ENCODE results near the gene FXYD5. TPM values are rescaled to one million over a fixed set of nuclear protein-coding genes. Genes with fewer than 3 reads are reported as not detected.

Gene FXYD5
- total and polyA plus RNA-seq, 2 donors: 6.6 to 105 TPM

- 61% methylated on average over 6 of the region's 6 CpGs for WGBS
- Histone ChIP-seq H3K4me3 (ENCODE audit: low read depth, low read length) (no peak overlapping the region), H3K4me1 (ENCODE audit: insufficient read depth) (no peaks in the 10 kb centered on the region), H3K27ac (ENCODE audit: low read depth) (no peak overlapping the region), H3K36me3 (ENCODE audit: insufficient read depth) (no peaks in the 10 kb centered on the region)
- no peak for DNase-seq (ENCODE audit: extremely low spot score)
These were observed 51.3 kb downstream of the FXYD5 start for GRCh38 chr19:35205733-35206323.

GRCh38 chr19:35206379-35206778 lies 51.8 kb downstream of the FXYD5 start:
- DNase-seq (ENCODE audit: extremely low spot score): no peak
- WGBS: 52% methylated on average over 5 of the region's 5 CpGs
- Histone ChIP-seq H3K36me3 (ENCODE audit: insufficient read depth) (no peaks in the 10 kb centered on the region), H3K4me3 (ENCODE audit: low read depth, low read length) (no peak overlapping the region), H3K27ac (ENCODE audit: low read depth) (no peak overlapping the region), H3K4me1 (ENCODE audit: insufficient read depth) (no peaks in the 10 kb centered on the region)

- 92% methylated on average over 1 of the region's 1 CpG for WGBS
- no peaks in the 10 kb centered on the region for H3K36me3 ChIP-seq (ENCODE audit: insufficient read depth)
- H3K4me1 ChIP-seq (ENCODE audit: insufficient read depth): no peaks in the 10 kb centered on the region
- no peak for DNase-seq (ENCODE audit: extremely low spot score)
- no peak overlapping the region for H3K4me3 ChIP-seq (ENCODE audit: low read depth, low read length)
- no peak overlapping the region for H3K27ac ChIP-seq (ENCODE audit: low read depth)
These were observed 52.3 kb downstream of the FXYD5 start for GRCh38 chr19:35206855-35207254.

DNA sequence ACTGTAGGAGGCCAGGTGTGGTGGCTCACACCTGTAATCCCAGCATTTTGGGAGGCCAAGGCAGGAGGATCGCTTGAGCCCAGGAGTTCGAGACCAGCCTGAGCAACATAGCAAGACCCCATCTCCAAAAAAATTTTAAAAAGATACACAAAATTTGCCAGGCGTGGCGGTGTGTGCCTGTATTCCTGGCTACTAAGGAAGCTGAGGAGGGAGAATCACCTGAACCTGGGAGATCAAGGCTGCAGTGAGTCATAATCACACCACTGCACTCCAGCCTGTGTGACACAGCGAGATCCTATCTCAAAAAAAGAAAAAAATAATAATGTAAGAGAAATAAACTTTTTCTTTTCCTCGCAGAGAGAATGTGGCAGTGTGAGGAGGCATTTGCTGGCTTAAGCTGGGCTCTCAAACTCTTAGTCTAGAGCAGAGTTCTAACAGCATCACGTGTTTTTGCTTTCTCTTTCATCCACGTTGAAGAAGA lies 52.9 kb downstream of the FXYD5 start:
- Histone ChIP-seq H3K4me3 (ENCODE audit: low read depth, low read length) (no peak overlapping the region), H3K4me1 (ENCODE audit: insufficient read depth) (no peaks in the 10 kb centered on the region), H3K27ac (ENCODE audit: low read depth) (no peak overlapping the region), H3K36me3 (ENCODE audit: insufficient read depth) (no peaks in the 10 kb centered on the region)
- no peak for DNase-seq (ENCODE audit: extremely low spot score)
- WGBS: 76% methylated on average over 8 of the region's 8 CpGs

GRCh38 chr19:35208121-35208520 lies 53.6 kb downstream of the FXYD5 start:
- no peak overlapping the region for H3K27ac ChIP-seq (ENCODE audit: low read depth)
- H3K4me1 ChIP-seq (ENCODE audit: insufficient read depth): no peaks in the 10 kb centered on the region
- DNase-seq (ENCODE audit: extremely low spot score): no peak
- H3K4me3 ChIP-seq (ENCODE audit: low read depth, low read length): no peak overlapping the region
- WGBS: 94% methylated on average over 8 of the region's 8 CpGs
- no peaks in the 10 kb centered on the region for H3K36me3 ChIP-seq (ENCODE audit: insufficient read depth)

- DNase-seq (ENCODE audit: extremely low spot score): no peak
- Histone ChIP-seq H3K36me3 (ENCODE audit: insufficient read depth) (no peaks in the 10 kb centered on the region), H3K4me1 (ENCODE audit: insufficient read depth) (no peaks in the 10 kb centered on the region), H3K27ac (ENCODE audit: low read depth) (no peak overlapping the region), H3K4me3 (ENCODE audit: low read depth, low read length) (no peak overlapping the region)
- WGBS: 63% methylated on average over 4 of the region's 4 CpGs
These were observed 55.1 kb downstream of the FXYD5 start for GRCh38 chr19:35209646-35210045.

GRCh38 chr19:35211545-35212230 lies 57.2 kb downstream of the FXYD5 start:
- H3K27ac ChIP-seq (ENCODE audit: low read depth): peak overlapping the region; percentile 25

DNA sequence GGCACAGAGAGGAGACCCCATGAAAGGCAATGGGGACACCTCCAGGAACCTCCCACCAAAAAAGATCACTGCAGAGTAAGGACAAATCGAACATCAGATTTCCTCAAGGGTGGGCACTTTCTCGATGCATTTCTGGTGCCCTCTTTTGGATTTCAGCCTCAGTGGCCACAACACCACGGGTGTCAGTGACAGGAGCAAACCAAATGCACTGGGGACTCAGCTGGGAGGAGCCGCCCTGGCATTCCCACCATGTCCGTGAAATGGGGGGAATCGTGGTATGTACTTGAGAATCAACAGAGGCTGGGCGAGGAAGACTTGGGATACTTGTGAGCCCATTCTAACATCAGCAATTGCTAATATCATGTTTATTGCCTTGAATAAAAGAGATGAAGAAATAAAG lies 57.7 kb downstream of the FXYD5 start:
- DNase-seq (ENCODE audit: extremely low spot score): no peak
- Histone ChIP-seq H3K4me1 (ENCODE audit: insufficient read depth) (no peaks in the 10 kb centered on the region), H3K4me3 (ENCODE audit: low read depth, low read length) (no peak overlapping the region), H3K36me3 (ENCODE audit: insufficient read depth) (no peaks in the 10 kb centered on the region), H3K27ac (ENCODE audit: low read depth) (peak overlapping the region; percentile 25)
- 67% methylated on average over 7 of the region's 7 CpGs for WGBS

More at GRCh38 chr19:35211545-35212230, 57.2 kb downstream of the FXYD5 start:
- 69% methylated on average over 7 of the region's 7 CpGs for WGBS
- no peak overlapping the region for H3K4me3 ChIP-seq (ENCODE audit: low read depth, low read length)
- H3K36me3 ChIP-seq (ENCODE audit: insufficient read depth): no peaks in the 10 kb centered on the region
- DNase-seq (ENCODE audit: extremely low spot score): no peak
- no peaks in the 10 kb centered on the region for H3K4me1 ChIP-seq (ENCODE audit: insufficient read depth)

DNA sequence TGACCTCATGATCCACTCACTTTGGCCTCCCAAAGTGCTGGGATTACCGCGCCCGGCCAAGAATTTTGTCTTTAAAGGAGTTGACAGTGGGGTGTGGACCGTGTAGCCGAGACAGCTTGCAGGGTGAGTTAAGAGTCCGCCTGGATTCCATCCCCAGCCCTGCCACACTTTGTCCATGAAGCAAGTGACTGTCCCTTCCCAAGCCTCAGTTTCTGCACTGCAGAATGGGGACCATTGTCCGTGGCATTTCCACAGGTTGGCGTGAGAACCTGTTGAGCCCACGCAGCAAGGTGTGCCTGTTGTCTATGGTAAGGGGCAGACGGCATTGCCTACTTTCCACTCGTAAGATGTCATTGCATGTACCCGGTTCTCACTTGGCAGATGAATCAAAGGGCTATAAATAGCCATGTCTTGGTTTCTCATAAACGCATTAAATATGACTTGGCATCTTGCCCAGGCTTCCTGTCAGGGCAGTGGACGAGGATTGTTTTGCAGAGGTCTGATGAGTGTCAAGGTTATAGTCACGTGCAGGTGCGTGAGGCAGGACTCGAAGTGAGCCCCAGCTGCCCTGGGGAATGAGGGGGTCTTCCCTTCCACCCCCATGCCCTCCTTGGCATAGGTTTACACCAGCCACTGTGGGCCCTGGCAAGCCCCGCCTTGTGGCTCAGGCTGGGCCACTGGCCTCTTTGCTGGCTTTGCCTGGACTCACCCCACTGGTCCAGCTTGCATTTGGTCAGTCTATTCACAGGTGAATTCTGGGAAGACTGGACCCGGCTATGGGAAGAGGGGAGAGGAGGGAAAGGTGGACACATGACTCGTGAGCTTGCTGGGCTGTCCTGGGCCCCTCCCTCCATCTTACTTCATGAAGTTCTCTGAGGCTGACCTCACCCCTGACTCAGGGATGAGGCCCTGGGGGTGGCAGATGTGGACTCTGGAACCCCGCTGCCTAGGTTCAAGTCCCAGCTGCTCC lies 59.4 kb downstream of the FXYD5 start:
- H3K4me3 ChIP-seq (ENCODE audit: low read depth, low read length): no peak overlapping the region
- H3K27ac ChIP-seq (ENCODE audit: low read depth): peak overlapping the region; percentile 62
- no peaks in the 10 kb centered on the region for H3K4me1 ChIP-seq (ENCODE audit: insufficient read depth)
- no peaks in the 10 kb centered on the region for H3K36me3 ChIP-seq (ENCODE audit: insufficient read depth)
- 15% methylated on average over 21 of the region's 21 CpGs for WGBS
- peak; percentile 71 for DNase-seq (ENCODE audit: extremely low spot score)

GRCh38 chr19:35214766-35215422 lies 60.4 kb downstream of the FXYD5 start:
- H3K4me3 ChIP-seq (ENCODE audit: low read depth, low read length): no peak overlapping the region
- H3K36me3 ChIP-seq (ENCODE audit: insufficient read depth): no peaks in the 10 kb centered on the region
- no peaks in the 10 kb centered on the region for H3K4me1 ChIP-seq (ENCODE audit: insufficient read depth)
- no peak for DNase-seq (ENCODE audit: extremely low spot score)
- WGBS: 68% methylated on average over 7 of the region's 7 CpGs
- no peak overlapping the region for H3K27ac ChIP-seq (ENCODE audit: low read depth)

DNA sequence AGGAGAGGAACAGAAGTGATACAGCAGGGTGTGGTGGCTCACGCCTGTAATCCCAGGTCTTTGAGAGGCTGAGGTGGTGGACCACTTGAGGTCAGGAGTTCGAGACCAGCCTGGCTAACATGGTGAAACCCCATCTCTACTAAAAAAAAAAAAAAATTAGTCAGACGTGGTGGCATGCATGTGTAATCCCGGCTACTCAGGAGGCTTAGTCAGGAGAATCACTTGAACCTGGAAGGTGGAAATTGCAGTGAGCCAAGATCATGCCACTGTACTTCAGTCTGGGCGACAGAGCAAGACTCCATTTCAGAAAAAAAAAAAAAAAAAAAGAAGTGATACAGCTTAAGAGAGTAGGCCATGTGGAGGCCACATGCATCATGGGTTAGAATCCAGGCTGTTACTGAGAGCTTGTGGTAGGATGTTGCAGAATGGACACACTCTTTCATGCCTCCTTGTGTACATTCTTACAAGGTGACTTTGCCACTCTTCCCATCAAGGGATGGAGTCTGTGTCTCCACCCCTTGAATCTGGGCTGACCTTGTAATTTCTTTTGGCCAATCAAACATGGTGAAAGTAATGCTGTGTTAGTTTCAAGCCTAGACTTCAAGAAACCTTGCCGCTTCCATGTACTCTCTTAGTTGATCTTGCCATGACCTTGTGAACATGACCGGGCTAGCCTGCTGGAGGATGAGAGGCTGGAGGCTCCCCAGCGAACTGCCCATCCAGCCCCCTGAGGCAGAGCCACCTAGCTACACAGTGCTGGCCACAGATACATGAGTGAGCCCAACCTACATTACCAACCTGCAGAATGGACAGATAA lies 61.7 kb downstream of the FXYD5 start:
- H3K27ac ChIP-seq (ENCODE audit: low read depth): no peak overlapping the region

GRCh38 chr19:35216833-35217648 lies 62.5 kb downstream of the FXYD5 start:
- no peak for DNase-seq (ENCODE audit: extremely low spot score)
- Histone ChIP-seq H3K36me3 (ENCODE audit: insufficient read depth) (no peaks in the 10 kb centered on the region), H3K4me3 (ENCODE audit: low read depth, low read length) (no peak overlapping the region), H3K27ac (ENCODE audit: low read depth) (no peak overlapping the region), H3K4me1 (ENCODE audit: insufficient read depth) (no peaks in the 10 kb centered on the region)
- 67% methylated on average over 3 of the region's 3 CpGs for WGBS

More for the DNA sequence above, 61.7 kb downstream of the FXYD5 start:
- WGBS: 75% methylated on average over 8 of the region's 8 CpGs
- Histone ChIP-seq H3K36me3 (ENCODE audit: insufficient read depth) (no peaks in the 10 kb centered on the region), H3K4me3 (ENCODE audit: low read depth, low read length) (no peak overlapping the region), H3K4me1 (ENCODE audit: insufficient read depth) (no peaks in the 10 kb centered on the region)
- DNase-seq (ENCODE audit: extremely low spot score): no peak
